Smooth muscle cell (in vitro differentiated cells): ENCODE results near the gene ANK3. TPM values are rescaled to one million over a fixed set of nuclear protein-coding genes. Genes with fewer than 3 reads are reported as not detected.
A peak's percentile ranks its signal among the peaks of the same experiment; 100 is the strongest.

ENCODE experiments used
- DNase-seq: peaks from one replicate; lab custom pipeline; 2025; ENCODE audit not compliant: unreplicated experiment; lab: John Stamatoyannopoulos, UW
- H2AFZ ChIP-seq: fragments of 200-600 bp; sonication (generic); 2 replicates; pipeline ENCODE4 v1.6.0; 2016; ENCODE audit warnings: antibody characterized with exemption, low read depth, mild to moderate bottlenecking
- H3F3A ChIP-seq: fragments of 200-600 bp; sonication (generic); 2 replicates; pipeline ENCODE4 v1.6.0; 2017; ENCODE audit warnings: antibody characterized with exemption, low read depth
- H3K27ac ChIP-seq: fragments of 200-600 bp; sonication (generic); 2 replicates; pipeline ENCODE4 v1.5.1; 2016; ENCODE audit warnings: low read depth, mild to moderate bottlenecking
- H3K27me3 ChIP-seq: fragments of 200-600 bp; sonication (generic); 2 replicates; pipeline ENCODE4 v1.6.1; 2016; ENCODE audit warnings: low read depth, mild to moderate bottlenecking
- H3K36me3 ChIP-seq: fragments of 200-600 bp; sonication (generic); 2 replicates; pipeline ENCODE4 v1.5.1; 2016; ENCODE audit warnings: low read depth
- H3K4me1 ChIP-seq: fragments of 200-600 bp; sonication (generic); 2 replicates; pipeline ENCODE4 v1.5.1; 2016; ENCODE audit warnings: low read depth
- H3K4me2 ChIP-seq: fragments of 200-600 bp; sonication (generic); 2 replicates; pipeline ENCODE4 v1.6.0; 2016; ENCODE audit warnings: mild to moderate bottlenecking
- H3K4me3 ChIP-seq: fragments of 200-600 bp; sonication (generic); 2 replicates; pipeline ENCODE4 v1.5.1; 2016; ENCODE audit warnings: mild to moderate bottlenecking
- H3K79me2 ChIP-seq: fragments of 200-600 bp; sonication (generic); 2 replicates; pipeline ENCODE4 v1.6.0; 2016; ENCODE audit warnings: low read depth, mild to moderate bottlenecking
- H3K9ac ChIP-seq: fragments of 200-600 bp; sonication (generic); 2 replicates; pipeline ENCODE4 v1.6.0; 2016; ENCODE audit warnings: low read depth
- H3K9me3 ChIP-seq: fragments of 200-600 bp; sonication (generic); replicated peaks from 2 replicates; pipeline ENCODE4 v1.5.1; 2016; ENCODE audit warnings: low read depth
- H4K20me1 ChIP-seq: fragments of 200-600 bp; sonication (generic); 2 replicates; pipeline ENCODE4 v1.6.0; 2016; ENCODE audit warnings: low read depth
- CTCF ChIP-seq: fragments of 200-600 bp; sonication (generic); IDR thresholded peaks from 2 replicates; pipeline ENCODE4 v1.5.1; 2017; ENCODE audit warnings: borderline replicate concordance, mild to moderate bottlenecking, antibody characterized with exemption; ENCODE audit not compliant: insufficient read depth, poor library complexity, severe bottlenecking
- WGBS: methylation state at CpG from one replicate; pipeline ENCODE4 v1.1.7; 2016; ENCODE audit warnings: low lambda C conversion rate; 5-methylcytosine and 5-hydroxymethylcytosine counted together
- polyA plus RNA-seq: library from polyadenylated mRNA; unstranded; fragments of >200 nt; fragmentation: Nextera tagmentation; extraction: Ambion mirVana; gene quantifications from 2 replicates; pipeline ENCODE4 v1.2.1, GENCODE V29; 2016
- total RNA-seq: library from RNA; depleted of rRNA; stranded (reverse); fragments of >200 nt; gene quantifications from 2 replicates; pipeline ENCODE4 v1.2.3, GENCODE V29; 2014

Gene ANK3
- total and polyA plus RNA-seq, 2 experiments from 2014 or later, result 28.2 to 85.5 TPM

DNA sequence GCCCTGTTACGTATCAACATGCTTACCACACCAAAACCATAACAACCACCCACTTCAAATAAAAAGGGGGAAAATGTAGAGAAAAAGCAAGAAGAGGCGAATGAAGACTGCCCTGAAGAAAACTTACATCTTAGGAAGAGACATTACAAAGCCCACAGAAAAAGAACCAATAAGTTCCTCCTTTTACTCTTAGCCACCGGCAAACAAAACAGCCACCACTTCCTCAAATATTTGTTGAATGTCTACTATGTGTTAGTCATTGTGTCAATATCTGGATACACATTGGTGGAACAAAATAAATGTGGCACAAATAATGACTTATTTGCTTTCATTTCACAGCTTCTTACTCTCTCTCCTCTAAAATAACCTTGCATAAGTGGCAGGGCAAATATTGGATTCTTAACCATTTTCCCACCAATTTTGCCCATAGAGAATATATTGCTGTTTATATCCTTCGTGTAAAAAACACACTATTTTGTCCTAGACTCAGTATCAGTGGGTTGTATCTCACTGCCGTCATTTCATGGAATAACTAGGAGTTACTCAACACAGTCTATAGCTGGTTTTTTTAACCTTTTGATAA is 106.8 kb downstream of the ANK3 start:
- Histone ChIP-seq H3K9me3 (no peaks in the 10 kb centered on the region), H3K4me1 (peaks cover 40% of the 10 kb centered on the region), H3F3A (peaks cover 12% of the 10 kb centered on the region), H2AFZ (no peak overlapping the region), H3K27me3 (no peaks in the 10 kb centered on the region), H4K20me1 (no peaks in the 10 kb centered on the region), H3K9ac (peak overlapping the region; percentile 72), H3K36me3 (no peaks in the 10 kb centered on the region), H3K79me2 (no peaks in the 10 kb centered on the region), H3K4me2 (peak overlapping the region; percentile 48), H3K4me3 (no peak overlapping the region), H3K27ac (peak overlapping the region; percentile 91)
- DNase-seq, result no peak
- 47% methylated on average over 5 of the region's 5 CpGs for WGBS
- no peak for TF ChIP-seq CTCF

- H4K20me1 ChIP-seq, result no peaks in the 10 kb centered on the region
- peak overlapping the region; percentile 48 for H3K4me2 ChIP-seq
- H3K27ac ChIP-seq, result peak overlapping the region; percentile 91
- no peaks in the 10 kb centered on the region for H3K9me3 ChIP-seq
- no peaks in the 10 kb centered on the region for H3K36me3 ChIP-seq
- H3K79me2 ChIP-seq, result no peaks in the 10 kb centered on the region
- H2AFZ ChIP-seq, result no peak overlapping the region
- H3K4me3 ChIP-seq, result no peak overlapping the region
- no peak for TF ChIP-seq CTCF
- DNase-seq, result no peak
- peaks cover 36% of the 10 kb centered on the region for H3K4me1 ChIP-seq
- peak overlapping the region; percentile 72 for H3K9ac ChIP-seq
- H3K27me3 ChIP-seq, result no peaks in the 10 kb centered on the region
- 36% methylated on average over 6 of the region's 6 CpGs for WGBS
- peaks cover 11% of the 10 kb centered on the region for H3F3A ChIP-seq
Observed at GRCh38 chr10:60281792-60282353, 107.8 kb downstream of the ANK3 start.

DNA sequence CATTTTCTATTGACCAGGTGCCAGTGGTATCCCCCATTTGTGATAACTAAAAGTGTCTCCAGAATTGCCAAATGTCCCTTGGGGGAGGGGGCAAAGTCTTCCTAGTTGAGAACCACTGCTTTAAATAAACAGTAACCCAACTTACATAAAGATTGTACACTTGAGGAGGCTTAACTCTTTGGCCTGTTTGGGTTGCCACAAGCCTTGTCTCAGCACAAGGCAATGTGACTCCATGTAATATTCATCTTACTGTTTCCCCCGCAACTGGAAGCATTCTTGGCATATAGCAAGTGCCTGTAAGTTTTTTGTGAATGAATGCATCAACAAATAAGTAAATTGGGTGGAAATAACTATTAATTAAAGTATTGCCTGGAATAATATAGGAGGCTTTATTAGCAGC is 108.3 kb downstream of the ANK3 start:
- H3K9me3 ChIP-seq, result no peaks in the 10 kb centered on the region
- no peak for DNase-seq
- 44% methylated on average over 1 of the region's 1 CpG for WGBS
- no peaks in the 10 kb centered on the region for H3K79me2 ChIP-seq
- no peaks in the 10 kb centered on the region for H3K36me3 ChIP-seq
- no peak overlapping the region for H2AFZ ChIP-seq
- no peak for TF ChIP-seq CTCF
- no peaks in the 10 kb centered on the region for H4K20me1 ChIP-seq
- H3K27ac ChIP-seq, result peak overlapping the region; percentile 91
- peak overlapping the region; percentile 48 for H3K4me2 ChIP-seq
- no peak overlapping the region for H3K4me3 ChIP-seq
- peaks cover 32% of the 10 kb centered on the region for H3K4me1 ChIP-seq
- H3K27me3 ChIP-seq, result no peaks in the 10 kb centered on the region
- peaks cover 8% of the 10 kb centered on the region for H3F3A ChIP-seq
- peak overlapping the region; percentile 72 for H3K9ac ChIP-seq

GRCh38 chr10:60280475-60280874 is 109.2 kb downstream of the ANK3 start:
- WGBS, result 93% methylated on average over 2 of the region's 2 CpGs
- Histone ChIP-seq H3K79me2 (no peaks in the 10 kb centered on the region), H3K27ac (peak overlapping the region; percentile 91), H4K20me1 (no peaks in the 10 kb centered on the region), H3K36me3 (no peaks in the 10 kb centered on the region), H3K27me3 (no peaks in the 10 kb centered on the region), H3K9ac (no peak overlapping the region), H3K9me3 (no peaks in the 10 kb centered on the region), H3K4me2 (peak overlapping the region; percentile 48), H3K4me1 (peaks cover 24% of the 10 kb centered on the region), H3K4me3 (no peak overlapping the region), H3F3A (peaks cover 1% of the 10 kb centered on the region), H2AFZ (no peak overlapping the region)
- DNase-seq, result no peak
- TF ChIP-seq CTCF, result no peak
